IPS-20b (cell line): ENCODE data around the gene DIS3L2.

Experiments
- H3K27ac ChIP-seq: one replicate; pipeline ENCODE4 v1.5.1; 2013; ENCODE audit warnings: low read length
- H3K27me3 ChIP-seq: 2 replicates; pipeline ENCODE4 v1.6.1; 2013; ENCODE audit warnings: mild to moderate bottlenecking, low read length, inconsistent platforms; ENCODE audit not compliant: insufficient read depth
- H3K36me3 ChIP-seq: 2 replicates; pipeline ENCODE4 v1.6.1; 2013; ENCODE audit warnings: low read depth, mild to moderate bottlenecking, inconsistent platforms, low read length, moderate library complexity; ENCODE audit not compliant: insufficient read depth
- H3K4me1 ChIP-seq: 2 replicates; pipeline ENCODE4 v1.6.1; 2013; ENCODE audit warnings: mild to moderate bottlenecking, control low read depth, inconsistent platforms, low read length, moderate library complexity; ENCODE audit not compliant: insufficient read depth
- H3K4me3 ChIP-seq: 2 replicates; pipeline ENCODE4 v1.5.1; 2013; ENCODE audit warnings: mild to moderate bottlenecking, low read length, inconsistent platforms
- H3K9ac ChIP-seq: 2 replicates; pipeline ENCODE4 v1.6.1; 2013; ENCODE audit warnings: low read depth, mild to moderate bottlenecking, inconsistent platforms, low read length, moderate library complexity
- H3K9me3 ChIP-seq: 2 replicates; pipeline ENCODE4 v1.6.1; 2013; ENCODE audit warnings: mild to moderate bottlenecking, low read depth, low read length, inconsistent platforms; ENCODE audit not compliant: insufficient read depth

The DIS3L2 gene

GRCh38 chr2:232229911-232230310, 268.4 kb downstream of the DIS3L2 start:
- Histone ChIP-seq H3K27ac (no peak overlapping the region), H3K9me3 (no peaks in the 10 kb centered on the region), H3K4me1 (peaks cover 11% of the 10 kb centered on the region), H3K27me3 (no peaks in the 10 kb centered on the region), H3K4me3 (no peak overlapping the region), H3K36me3 (no peaks in the 10 kb centered on the region), H3K9ac (no peak overlapping the region)

- H3K4me3 ChIP-seq = no peak overlapping the region
- no peaks in the 10 kb centered on the region for H3K9me3 ChIP-seq
- H3K36me3 ChIP-seq = no peaks in the 10 kb centered on the region
- H3K27me3 ChIP-seq = no peaks in the 10 kb centered on the region
- H3K4me1 ChIP-seq = peaks cover 11% of the 10 kb centered on the region
- no peak overlapping the region for H3K27ac ChIP-seq
- no peak overlapping the region for H3K9ac ChIP-seq
Measured at GRCh38 chr2:232230560-232230959, 269.0 kb downstream of the DIS3L2 start.

GRCh38 chr2:232231554-232231953, 270.0 kb downstream of the DIS3L2 start:
- Histone ChIP-seq H3K36me3 (no peaks in the 10 kb centered on the region), H3K4me3 (no peak overlapping the region), H3K9ac (no peak overlapping the region; the same call in 1 of the 2 replicates), H3K27me3 (no peaks in the 10 kb centered on the region), H3K4me1 (peaks cover 15% of the 10 kb centered on the region), H3K9me3 (no peaks in the 10 kb centered on the region), H3K27ac (no peak overlapping the region)

- no peaks in the 10 kb centered on the region for H3K9me3 ChIP-seq
- H3K4me1 ChIP-seq = peaks cover 15% of the 10 kb centered on the region
- H3K27me3 ChIP-seq = no peaks in the 10 kb centered on the region
- H3K36me3 ChIP-seq = no peaks in the 10 kb centered on the region
- no peak overlapping the region for H3K27ac ChIP-seq
- no peak overlapping the region for H3K4me3 ChIP-seq
- no peak overlapping the region for H3K9ac ChIP-seq
Measured at GRCh38 chr2:232232915-232233314, 271.4 kb downstream of the DIS3L2 start.

GRCh38 chr2:232234922-232235615, 273.6 kb downstream of the DIS3L2 start:
- Histone ChIP-seq H3K9me3 (no peaks in the 10 kb centered on the region), H3K4me3 (no peak overlapping the region), H3K36me3 (no peaks in the 10 kb centered on the region), H3K27me3 (no peaks in the 10 kb centered on the region), H3K4me1 (peaks cover 15% of the 10 kb centered on the region; the same call in 1 of the 2 replicates), H3K9ac (no peak overlapping the region), H3K27ac (no peak overlapping the region)

GRCh38 chr2:232235716-232236115, 274.2 kb downstream of the DIS3L2 start:
- Histone ChIP-seq H3K9ac (no peak overlapping the region), H3K36me3 (no peaks in the 10 kb centered on the region), H3K9me3 (no peaks in the 10 kb centered on the region), H3K27ac (no peak overlapping the region), H3K27me3 (no peaks in the 10 kb centered on the region), H3K4me3 (no peak overlapping the region), H3K4me1 (peaks cover 14% of the 10 kb centered on the region; the same call in 1 of the 2 replicates)

GRCh38 chr2:232236200-232236599, 274.7 kb downstream of the DIS3L2 start:
- no peak overlapping the region for H3K9ac ChIP-seq

GRCh38 chr2:232237464-232237863, 276.0 kb downstream of the DIS3L2 start:
- no peaks in the 10 kb centered on the region for H3K27me3 ChIP-seq
- no peak overlapping the region for H3K9ac ChIP-seq
- H3K4me1 ChIP-seq = 0 out of 2 replicates have a peak, but pooled peaks cover 4% of the 10 kb centered on the region
- no peak overlapping the region for H3K27ac ChIP-seq
- H3K9me3 ChIP-seq = no peaks in the 10 kb centered on the region
- no peaks in the 10 kb centered on the region for H3K36me3 ChIP-seq
- no peak overlapping the region for H3K4me3 ChIP-seq

More at GRCh38 chr2:232236200-232236599, 274.7 kb downstream of the DIS3L2 start:
- Histone ChIP-seq H3K9me3 (no peaks in the 10 kb centered on the region), H3K36me3 (no peaks in the 10 kb centered on the region), H3K4me3 (no peak overlapping the region), H3K4me1 (peaks cover 9% of the 10 kb centered on the region; the same call in 1 of the 2 replicates), H3K27me3 (no peaks in the 10 kb centered on the region), H3K27ac (no peak overlapping the region)

- H3K9ac ChIP-seq = no peak overlapping the region
- H3K4me3 ChIP-seq = no peak overlapping the region
- H3K27me3 ChIP-seq = no peaks in the 10 kb centered on the region
- no peaks in the 10 kb centered on the region for H3K9me3 ChIP-seq
- no peak overlapping the region for H3K27ac ChIP-seq
- H3K4me1 ChIP-seq = 0 out of 2 replicates have a peak, but pooled peaks cover 4% of the 10 kb centered on the region
- no peaks in the 10 kb centered on the region for H3K36me3 ChIP-seq
Measured at GRCh38 chr2:232238108-232238507, 276.6 kb downstream of the DIS3L2 start.

GRCh38 chr2:232238596-232238995, 277.1 kb downstream of the DIS3L2 start:
- H3K9ac ChIP-seq = no peak overlapping the region
- H3K27me3 ChIP-seq = no peaks in the 10 kb centered on the region
- H3K4me1 ChIP-seq = 0 out of 2 replicates have a peak, but pooled peaks cover 4% of the 10 kb centered on the region
- H3K9me3 ChIP-seq = no peaks in the 10 kb centered on the region
- H3K27ac ChIP-seq = no peak overlapping the region
- H3K4me3 ChIP-seq = no peak overlapping the region
- H3K36me3 ChIP-seq = no peaks in the 10 kb centered on the region

GRCh38 chr2:232239951-232240681, 278.6 kb downstream of the DIS3L2 start:
- no peaks in the 10 kb centered on the region for H3K27me3 ChIP-seq
- 0 out of 2 replicates have a peak, but pooled peaks cover 4% of the 10 kb centered on the region for H3K4me1 ChIP-seq
- H3K9ac ChIP-seq = no peak overlapping the region
- H3K36me3 ChIP-seq = no peaks in the 10 kb centered on the region
- H3K27ac ChIP-seq = no peak overlapping the region
- H3K9me3 ChIP-seq = no peaks in the 10 kb centered on the region
- H3K4me3 ChIP-seq = no peak overlapping the region

- H3K27me3 ChIP-seq = no peaks in the 10 kb centered on the region
- no peak overlapping the region for H3K27ac ChIP-seq
- no peak overlapping the region for H3K9ac ChIP-seq
- 0 out of 2 replicates have a peak, but pooled peaks cover 2% of the 10 kb centered on the region for H3K4me1 ChIP-seq
- H3K4me3 ChIP-seq = no peak overlapping the region
- H3K9me3 ChIP-seq = no peaks in the 10 kb centered on the region
- H3K36me3 ChIP-seq = no peaks in the 10 kb centered on the region
Measured at GRCh38 chr2:232240906-232241305, 279.4 kb downstream of the DIS3L2 start.
